ENCODE data around the gene RARG. TPM values are rescaled to one million over a fixed set of nuclear protein-coding genes. Genes with fewer than 3 reads are reported as not detected.
"Not testable (repeated sequence)": the region's sequence is repeated elsewhere in the genome, so short reads cannot be mapped to it uniquely, and the experiment has no call there.

RARG gene
- total and polyA plus RNA-seq, 2 of the 8 experiments (the other 6 are each of a cell fraction or from before 2014, with no cell fraction given) = 68.6 to 68.9 TPM

GRCh38 chr12:53178803-53179202 is 53.2 kb downstream of the RARG start:
- H3K79me2 ChIP-seq (ENCODE audit: control insufficient read depth in 1 of 2, insufficient read depth in 2 of 2, low read length in 2 of 2) = peaks cover 0 to 11% of the 10 kb centered on the region in 2 experiments; a peak in 2 of 4 replicates
- H4K8ac ChIP-seq (ENCODE audit: extremely low read depth, insufficient read depth, low read length); H2BK12ac ChIP-seq (ENCODE audit: low read depth, low read length); H3K27ac ChIP-seq (ENCODE audit: low read depth, low read length); H2AFZ ChIP-seq (ENCODE audit: low read length); H3K4me3 ChIP-seq (ENCODE audit: extremely low read depth in 1 of 4, insufficient read depth in 2 of 4, low read depth in 3 of 4, low read length in 4 of 4); H3K9me3 ChIP-seq (ENCODE audit: insufficient read depth in 2 of 2, low read depth in 1 of 2, low read length in 1 of 2); H3K4ac ChIP-seq (replicated peaks; ENCODE audit: insufficient read length, low read depth, low read length); H2BK5ac ChIP-seq (ENCODE audit: low read depth, low read length); H2BK120ac ChIP-seq (replicated peaks; ENCODE audit: low read depth, low read length); H4K20me1 ChIP-seq (replicated peaks in 1 of 2; ENCODE audit: control insufficient read depth in 1 of 2, insufficient read depth in 2 of 2, low read length in 2 of 2); H3K9ac ChIP-seq (replicated peaks in 1 of 4; ENCODE audit: extremely low read depth in 1 of 4, low read depth in 3 of 4, low read length in 3 of 4); H4K91ac ChIP-seq (replicated peaks; ENCODE audit: insufficient read length, low read length); DNase-seq (ENCODE audit: low read depth in 1 of 2, low spot score in 2 of 2); H3K18ac ChIP-seq (ENCODE audit: extremely low read depth, low read length); H3K56ac ChIP-seq (replicated peaks; ENCODE audit: insufficient read length, low read depth, low read length); H3K79me1 ChIP-seq (ENCODE audit: low read depth, low read length); H3K4me2 ChIP-seq (ENCODE audit: insufficient read depth in 1 of 2, low read depth in 2 of 2, low read length in 2 of 2); H3K23me2 ChIP-seq (ENCODE audit: low read depth, low read length); H2AK5ac ChIP-seq (ENCODE audit: low read depth, low read length); H3K23ac ChIP-seq (ENCODE audit: insufficient read length); H3K14ac ChIP-seq (ENCODE audit: insufficient read length); FAIRE-seq; POLR2A ChIA-PET (ENCODE audit: partially characterized antibody); H2BK15ac ChIP-seq (ENCODE audit: low read length); H2BK20ac ChIP-seq (ENCODE audit: low read length); H4K5ac ChIP-seq (ENCODE audit: insufficient read length, low read depth, low read length): not testable (repeated sequence)
- H3K4me1 ChIP-seq (replicated peaks in 1 of 4; ENCODE audit: control insufficient read depth in 3 of 4, insufficient read depth in 4 of 4, low read length in 3 of 4) = peaks cover 2 to 11% (median 7%) of the 10 kb centered on the region in 4 experiments; a peak in 6 of 7 replicates
- WGBS, 2 experiments (ENCODE audit: extremely low coverage in 1 of 2, insufficient coverage in 1 of 2, insufficient read length in 1 of 2, insufficient replicate concordance in 2 of 2, low coverage in 1 of 2, low lambda C conversion rate in 2 of 2, missing lambda C conversion rate in 1 of 2) = 92% methylated on average over 14 of the region's 14 CpGs; no CpG with 5 or more reads in 1 of the 2 experiments
- H3K36me3 ChIP-seq (ENCODE audit: control insufficient read depth in 2 of 4, insufficient read depth in 4 of 4, low read length in 3 of 4) = peaks cover 5 to 16% (median 10%) of the 10 kb centered on the region in 4 experiments; a peak in 7 of 8 replicates
- H3K27me3 ChIP-seq (replicated peaks in 1 of 4; ENCODE audit: control insufficient read depth in 3 of 4, extremely low read depth in 1 of 4, insufficient read depth in 3 of 4, low read length in 3 of 4) = peaks cover 8 to 49% (median 30%) of the 10 kb centered on the region in 4 experiments
- CTCF ChIA-PET (ENCODE audit: partially characterized antibody) = interaction anchor here (0.7 to 5.2 kb wide), 4 partner anchors 13 to 116 kb away, joined by 4 to 44 read pairs (median 24); no protein-coding TSS in a partner anchor

- Histone ChIP-seq H3K4me1 (replicated peaks in 1 of 4; ENCODE audit: control insufficient read depth in 3 of 4, insufficient read depth in 4 of 4, low read length in 3 of 4) (peaks cover 2 to 11% (median 7%) of the 10 kb centered on the region in 4 experiments; a peak in 6 of 7 replicates), H3K27me3 (replicated peaks in 1 of 4; ENCODE audit: control insufficient read depth in 3 of 4, extremely low read depth in 1 of 4, insufficient read depth in 3 of 4, low read length in 3 of 4) (peaks cover 14 to 62% (median 43%) of the 10 kb centered on the region in 4 experiments)
- H3K36me3 ChIP-seq (ENCODE audit: control insufficient read depth in 2 of 4, insufficient read depth in 4 of 4, low read length in 3 of 4); H2BK15ac ChIP-seq (ENCODE audit: low read length); H4K20me1 ChIP-seq (replicated peaks in 1 of 2; ENCODE audit: control insufficient read depth in 1 of 2, insufficient read depth in 2 of 2, low read length in 2 of 2); DNase-seq (ENCODE audit: low read depth in 1 of 2, low spot score in 2 of 2); H3K9ac ChIP-seq (replicated peaks in 1 of 4; ENCODE audit: extremely low read depth in 1 of 4, low read depth in 3 of 4, low read length in 3 of 4); H3K27ac ChIP-seq (ENCODE audit: low read depth, low read length); H3K9me3 ChIP-seq (ENCODE audit: insufficient read depth in 2 of 2, low read depth in 1 of 2, low read length in 1 of 2); POLR2A ChIA-PET (ENCODE audit: partially characterized antibody); H2BK5ac ChIP-seq (ENCODE audit: low read depth, low read length); H4K91ac ChIP-seq (replicated peaks; ENCODE audit: insufficient read length, low read length); H2AFZ ChIP-seq (ENCODE audit: low read length); H2BK120ac ChIP-seq (replicated peaks; ENCODE audit: low read depth, low read length); H4K5ac ChIP-seq (ENCODE audit: insufficient read length, low read depth, low read length); H3K14ac ChIP-seq (ENCODE audit: insufficient read length); H3K23me2 ChIP-seq (ENCODE audit: low read depth, low read length); H3K56ac ChIP-seq (replicated peaks; ENCODE audit: insufficient read length, low read depth, low read length); H3K4me2 ChIP-seq (ENCODE audit: insufficient read depth in 1 of 2, low read depth in 2 of 2, low read length in 2 of 2); H3K4ac ChIP-seq (replicated peaks; ENCODE audit: insufficient read length, low read depth, low read length); H3K23ac ChIP-seq (ENCODE audit: insufficient read length); H3K18ac ChIP-seq (ENCODE audit: extremely low read depth, low read length); FAIRE-seq; H2BK12ac ChIP-seq (ENCODE audit: low read depth, low read length); H2BK20ac ChIP-seq (ENCODE audit: low read length); H3K79me2 ChIP-seq (ENCODE audit: control insufficient read depth in 1 of 2, insufficient read depth in 2 of 2, low read length in 2 of 2); H3K4me3 ChIP-seq (ENCODE audit: extremely low read depth in 1 of 4, insufficient read depth in 2 of 4, low read depth in 3 of 4, low read length in 4 of 4); H4K8ac ChIP-seq (ENCODE audit: extremely low read depth, insufficient read depth, low read length); H2AK5ac ChIP-seq (ENCODE audit: low read depth, low read length); H3K79me1 ChIP-seq (ENCODE audit: low read depth, low read length): not testable (repeated sequence)
- CTCF ChIA-PET (ENCODE audit: partially characterized antibody) = interaction anchor here (0.7 to 3.9 kb wide), 5 partner anchors 17 to 66 kb away, joined by 3 to 21 read pairs (median 4); no protein-coding TSS in a partner anchor
- WGBS, 2 experiments (ENCODE audit: extremely low coverage in 1 of 2, insufficient coverage in 1 of 2, insufficient read length in 1 of 2, insufficient replicate concordance in 2 of 2, low coverage in 1 of 2, low lambda C conversion rate in 2 of 2, missing lambda C conversion rate in 1 of 2) = 87% methylated on average over 6 of the region's 6 CpGs; no CpG with 5 or more reads in 1 of the 2 experiments
Observed at GRCh38 chr12:53177447-53177846, 54.6 kb downstream of the RARG start.
